Cardiac fibroblast (primary cell): ENCODE measurements around the gene ABCA7.

Experiments
- DNase-seq, 2 donors: peaks; one replicate each; pipeline versions ENCODE4 v3.0.0 to v3.0.0-alpha.2; 2010; ENCODE audit warnings: low read depth in 2 of 2
- H3K4me3 ChIP-seq, 2 donors: replicated peaks in 1 of 2; 1 replicate in 1 of 2; 2 replicates in 1 of 2; pipeline ENCODE4 v1.5.1; 2011; ENCODE audit warnings: low read depth in 2 of 2, low read length in 2 of 2, mild to moderate bottlenecking in 2 of 2, moderate library complexity in 1 of 2
- TF ChIP-seq, protein P1 (sequence below): IDR thresholded peaks from one replicate; pipeline ENCODE4 v1.5.1; 2011; ENCODE audit warnings: low read depth, mild to moderate bottlenecking, low read length, inconsistent platforms

Gene ABCA7

DNA sequence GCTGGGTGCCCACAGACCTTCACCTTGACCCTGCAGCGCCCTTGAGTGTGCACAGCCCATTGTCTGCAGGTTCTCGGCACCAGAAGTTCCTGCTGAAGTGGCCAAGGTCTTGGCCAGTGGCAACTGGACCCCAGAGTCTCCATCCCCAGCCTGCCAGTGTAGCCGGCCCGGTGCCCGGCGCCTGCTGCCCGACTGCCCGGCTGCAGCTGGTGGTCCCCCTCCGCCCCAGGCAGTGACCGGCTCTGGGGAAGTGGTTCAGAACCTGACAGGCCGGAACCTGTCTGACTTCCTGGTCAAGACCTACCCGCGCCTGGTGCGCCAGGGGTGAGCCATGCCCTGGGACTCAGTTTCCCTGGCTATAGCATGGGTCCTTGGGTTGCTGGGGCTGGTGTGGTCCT, 15.1 kb downstream of the ABCA7 start:
- TF ChIP-seq, protein P1, sequence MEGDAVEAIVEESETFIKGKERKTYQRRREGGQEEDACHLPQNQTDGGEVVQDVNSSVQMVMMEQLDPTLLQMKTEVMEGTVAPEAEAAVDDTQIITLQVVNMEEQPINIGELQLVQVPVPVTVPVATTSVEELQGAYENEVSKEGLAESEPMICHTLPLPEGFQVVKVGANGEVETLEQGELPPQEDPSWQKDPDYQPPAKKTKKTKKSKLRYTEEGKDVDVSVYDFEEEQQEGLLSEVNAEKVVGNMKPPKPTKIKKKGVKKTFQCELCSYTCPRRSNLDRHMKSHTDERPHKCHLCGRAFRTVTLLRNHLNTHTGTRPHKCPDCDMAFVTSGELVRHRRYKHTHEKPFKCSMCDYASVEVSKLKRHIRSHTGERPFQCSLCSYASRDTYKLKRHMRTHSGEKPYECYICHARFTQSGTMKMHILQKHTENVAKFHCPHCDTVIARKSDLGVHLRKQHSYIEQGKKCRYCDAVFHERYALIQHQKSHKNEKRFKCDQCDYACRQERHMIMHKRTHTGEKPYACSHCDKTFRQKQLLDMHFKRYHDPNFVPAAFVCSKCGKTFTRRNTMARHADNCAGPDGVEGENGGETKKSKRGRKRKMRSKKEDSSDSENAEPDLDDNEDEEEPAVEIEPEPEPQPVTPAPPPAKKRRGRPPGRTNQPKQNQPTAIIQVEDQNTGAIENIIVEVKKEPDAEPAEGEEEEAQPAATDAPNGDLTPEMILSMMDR = no peak
- no peak overlapping the region for H3K4me3 ChIP-seq
- DNase-seq = no peak

DNA sequence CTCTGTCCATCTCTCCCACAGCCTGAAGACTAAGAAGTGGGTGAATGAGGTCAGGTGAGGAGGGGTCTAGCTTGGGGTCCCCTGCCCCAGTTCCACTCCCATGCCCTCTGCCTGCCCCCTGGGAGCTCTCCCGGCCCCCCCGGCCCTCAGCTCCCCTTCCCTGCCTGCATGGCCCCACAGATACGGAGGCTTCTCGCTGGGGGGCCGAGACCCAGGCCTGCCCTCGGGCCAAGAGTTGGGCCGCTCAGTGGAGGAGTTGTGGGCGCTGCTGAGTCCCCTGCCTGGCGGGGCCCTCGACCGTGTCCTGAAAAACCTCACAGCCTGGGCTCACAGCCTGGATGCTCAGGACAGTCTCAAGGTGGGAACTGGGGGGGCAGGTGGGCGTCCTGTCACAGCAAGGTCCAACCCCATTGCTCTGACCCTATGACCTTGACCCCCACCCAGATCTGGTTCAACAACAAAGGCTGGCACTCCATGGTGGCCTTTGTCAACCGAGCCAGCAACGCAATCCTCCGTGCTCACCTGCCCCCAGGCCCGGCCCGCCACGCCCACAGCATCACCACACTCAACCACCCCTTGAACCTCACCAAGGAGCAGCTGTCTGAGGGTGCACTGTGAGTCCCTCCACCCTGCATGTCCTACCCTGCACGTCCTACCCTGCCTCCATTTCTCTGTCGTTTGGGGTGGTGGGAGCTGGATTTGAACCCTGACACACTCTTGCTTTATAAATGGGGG, 16.1 kb downstream of the ABCA7 start:
- TF ChIP-seq, protein P1 = no peak
- H3K4me3 ChIP-seq = no peak overlapping the region
- no peak for DNase-seq

DNA sequence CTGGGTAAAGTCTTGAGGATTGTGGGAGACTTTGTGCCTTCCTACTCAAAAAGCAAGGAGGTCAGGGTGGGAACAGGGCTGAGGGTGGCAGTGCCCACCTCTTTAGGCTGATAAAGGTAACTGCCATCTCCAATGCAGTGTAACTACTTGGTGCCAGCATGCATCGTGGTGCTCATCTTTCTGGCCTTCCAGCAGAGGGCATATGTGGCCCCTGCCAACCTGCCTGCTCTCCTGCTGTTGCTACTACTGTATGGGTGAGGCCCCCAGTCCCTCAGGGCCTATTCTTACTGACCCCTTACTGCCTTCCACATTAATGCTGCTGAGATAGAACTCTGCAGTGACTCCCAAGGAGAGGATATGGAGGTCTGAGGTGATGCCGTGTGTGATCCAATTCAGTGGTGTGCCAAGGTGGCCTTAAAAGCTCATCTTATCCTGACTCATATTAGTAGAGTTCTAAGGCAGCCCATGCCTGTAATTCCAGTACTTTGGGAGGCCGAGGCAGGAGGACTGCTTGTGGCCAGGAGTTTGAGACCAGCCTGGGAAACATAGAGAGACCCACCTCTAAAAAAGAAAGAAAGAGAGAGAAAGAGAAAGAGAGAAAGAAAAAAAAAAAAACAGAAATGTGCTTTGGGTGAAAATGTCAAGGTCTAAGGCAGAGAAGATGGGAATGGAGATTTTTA, 17.4 kb downstream of the ABCA7 start:
- H3K4me3 ChIP-seq = no peak overlapping the region
- TF ChIP-seq, protein P1 = no peak
- DNase-seq = peak; percentile 73 to 75

DNA sequence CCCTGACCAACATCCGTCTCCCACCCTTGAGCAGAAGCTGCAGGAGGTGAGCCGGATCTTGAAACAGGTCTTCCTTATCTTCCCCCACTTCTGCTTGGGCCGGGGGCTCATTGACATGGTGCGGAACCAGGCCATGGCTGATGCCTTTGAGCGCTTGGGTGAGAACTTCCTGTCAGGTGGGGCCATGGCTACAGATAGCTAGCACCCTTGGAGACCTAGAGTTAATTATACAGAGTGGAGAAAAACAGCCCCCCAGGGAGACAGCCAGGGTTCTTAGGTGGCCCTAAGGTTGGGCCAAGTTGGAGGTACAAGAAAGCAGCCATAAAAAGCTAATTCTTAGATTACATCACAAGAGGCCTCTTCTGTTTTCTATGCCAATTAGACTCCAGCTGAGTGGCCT, 18.2 kb downstream of the ABCA7 start:
- no peak overlapping the region for H3K4me3 ChIP-seq

DNA sequence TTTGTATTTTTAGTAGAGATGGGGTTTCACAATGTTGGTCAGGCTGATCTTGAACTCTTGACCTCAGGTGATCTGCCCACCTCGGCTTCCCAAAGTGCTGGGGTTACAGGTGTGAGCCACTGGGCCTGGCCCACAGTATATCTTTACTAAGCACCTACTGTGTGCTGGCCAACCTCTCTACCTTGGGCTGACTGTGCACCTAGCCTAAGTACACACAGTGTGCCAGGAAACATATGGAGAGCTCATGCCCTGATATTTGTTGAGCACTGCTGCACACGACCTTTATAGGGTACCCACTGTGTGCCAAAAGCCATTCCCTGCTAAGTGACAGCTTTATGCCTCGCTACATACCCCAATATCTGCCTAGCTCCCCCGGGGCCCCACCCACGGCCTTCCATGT, 20.8 kb downstream of the ABCA7 start:
- no peak for DNase-seq
- no peak overlapping the region for H3K4me3 ChIP-seq
- TF ChIP-seq, protein P1 = no peak

More for the DNA sequence above, 18.2 kb downstream of the ABCA7 start:
- no peak for DNase-seq
- TF ChIP-seq, protein P1 = no peak

DNA sequence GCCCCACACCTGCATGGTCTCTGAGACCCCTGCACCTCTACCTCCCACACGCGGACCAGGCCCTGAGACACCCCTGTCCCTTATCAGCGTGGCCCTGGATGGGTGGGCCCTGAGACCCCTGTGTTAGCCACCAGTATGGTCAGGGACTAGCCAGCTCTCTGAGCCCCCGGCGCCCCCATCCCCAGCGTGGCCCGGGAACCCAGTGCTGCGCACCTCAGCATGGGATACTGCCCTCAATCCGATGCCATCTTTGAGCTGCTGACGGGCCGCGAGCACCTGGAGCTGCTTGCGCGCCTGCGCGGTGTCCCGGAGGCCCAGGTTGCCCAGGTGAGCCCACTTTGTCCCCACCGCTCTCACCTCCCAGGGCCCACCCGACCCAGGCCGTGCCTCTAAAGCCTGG, 22.1 kb downstream of the ABCA7 start:
- DNase-seq = no peak
- no peak overlapping the region for H3K4me3 ChIP-seq
- TF ChIP-seq, protein P1 = no peak
